H1 (cell line): ENCODE measurements around the gene TTC22. TPM values are rescaled to one million over a fixed set of nuclear protein-coding genes. Genes with fewer than 3 reads are reported as not detected.
A peak's percentile ranks its signal among the peaks of the same experiment; 100 is the strongest.

Experiments
- CTCF ChIA-PET: fragments of 300-600 bp; sonication (Branson Sonifier 250); formaldehyde crosslinking; loops from one replicate; lab custom pipeline; 2021; ENCODE audit not compliant: partially characterized antibody; lab: Charles Lee
- POLR2A ChIA-PET: fragments of 300-600 bp; sonication (Branson Sonifier 250); formaldehyde crosslinking; loops from one replicate; lab custom pipeline; 2021; ENCODE audit warnings: inconsistent platforms; ENCODE audit not compliant: partially characterized antibody; lab: Charles Lee
- DNase-seq, 2 experiments: peaks; one replicate each; pipeline versions ENCODE4 v3.0.0 to v3.0.0-alpha.2; 2010 to 2022; ENCODE audit warnings: low spot score in 2 of 2, low read depth in 1 of 2, mixed read lengths in 1 of 2
- FAIRE-seq: peaks from 2 replicates; lab custom pipeline; 2011; peaks lifted over from hg19 to GRCh38; lab: Jason Lieb, UNC
- H2AFZ ChIP-seq: 2 replicates; pipeline ENCODE4 v1.8.1; 2012; ENCODE audit warnings: low read length, inconsistent platforms
- H2AK5ac ChIP-seq: 2 replicates; pipeline ENCODE4 v1.6.1; 2013; ENCODE audit warnings: low read depth, low read length
- H2BK120ac ChIP-seq: replicated peaks from 2 replicates; pipeline ENCODE3; 2013; ENCODE audit warnings: low read depth, low read length, inconsistent platforms
- H2BK12ac ChIP-seq: 2 replicates; pipeline ENCODE4 v1.6.1; 2013; ENCODE audit warnings: low read depth, low read length
- H2BK15ac ChIP-seq: 2 replicates; pipeline ENCODE4 v1.6.1; 2013; ENCODE audit warnings: low read length
- H2BK20ac ChIP-seq: 2 replicates; pipeline ENCODE4 v1.6.1; 2013; ENCODE audit warnings: low read length
- H2BK5ac ChIP-seq: 2 replicates; pipeline ENCODE4 v1.6.1; 2013; ENCODE audit warnings: low read depth, low read length
- H3K14ac ChIP-seq: 2 replicates; pipeline ENCODE4 v1.6.1; 2013; ENCODE audit warnings: inconsistent platforms; ENCODE audit not compliant: insufficient read length
- H3K18ac ChIP-seq: 2 replicates; pipeline ENCODE4 v1.6.1; 2013; ENCODE audit warnings: low read length; ENCODE audit errors: extremely low read depth
- H3K23ac ChIP-seq: 2 replicates; pipeline ENCODE4 v1.6.1; 2013; ENCODE audit warnings: inconsistent platforms; ENCODE audit not compliant: insufficient read length
- H3K23me2 ChIP-seq: 2 replicates; pipeline ENCODE4 v1.6.1; 2013; ENCODE audit warnings: low read depth, low read length
- H3K27ac ChIP-seq: 2 replicates; pipeline ENCODE4 v1.6.1; 2011; ENCODE audit warnings: low read depth, low read length, inconsistent platforms
- H3K27me3 ChIP-seq, 4 experiments: replicated peaks in 1 of 4; 1 replicate in 1 of 4; 2 replicates in 3 of 4; pipeline versions ENCODE4 v1.6.1 to v1.8.1; 2011 to 2013; ENCODE audit warnings: low read length in 3 of 4, mild to moderate bottlenecking in 3 of 4, inconsistent platforms in 2 of 4, mixed read lengths in 2 of 4, moderate library complexity in 1 of 4; ENCODE audit not compliant: control insufficient read depth in 3 of 4, insufficient read depth in 3 of 4; ENCODE audit errors: extremely low read depth in 1 of 4
- H3K36me3 ChIP-seq, 4 experiments: 2 replicates each; pipeline versions ENCODE4 v1.6.1 to v1.8.1; 2011 to 2013; ENCODE audit warnings: mild to moderate bottlenecking in 4 of 4, low read length in 3 of 4, moderate library complexity in 2 of 4, control low read depth in 1 of 4, inconsistent platforms in 1 of 4; ENCODE audit not compliant: insufficient read depth in 4 of 4, control insufficient read depth in 2 of 4
- H3K4ac ChIP-seq: replicated peaks from 2 replicates; pipeline ENCODE3; 2013; ENCODE audit warnings: low read length, low read depth, mixed read lengths, inconsistent platforms; ENCODE audit not compliant: insufficient read length
- H3K4me1 ChIP-seq, 4 experiments: replicated peaks in 1 of 4; 1 replicate in 1 of 4; 2 replicates in 3 of 4; pipeline versions ENCODE4 v1.6.1 to v1.8.1; 2011 to 2013; ENCODE audit warnings: low read length in 3 of 4, inconsistent platforms in 2 of 4, mixed read lengths in 1 of 4; ENCODE audit not compliant: insufficient read depth in 4 of 4, control insufficient read depth in 3 of 4
- H3K4me2 ChIP-seq, 2 experiments: 2 replicates each; pipeline versions ENCODE4 v1.6.1 to v1.8.1; 2011 to 2013; ENCODE audit warnings: low read depth in 2 of 2, low read length in 2 of 2, control low read depth in 1 of 2, inconsistent platforms in 1 of 2, mild to moderate bottlenecking in 1 of 2; ENCODE audit not compliant: insufficient read depth in 1 of 2
- H3K4me3 ChIP-seq, 4 experiments: fragments of 200-600, 300-600 bp in 1 of 4; sonication (generic), shearing (Covaris generic), sonication (Bioruptor Twin) in 1 of 4; 2 replicates each; pipeline versions ENCODE4 v1.5.1 to v1.8.1; 2011 to 2016; ENCODE audit warnings: low read length in 4 of 4, low read depth in 3 of 4, control low read depth in 2 of 4, inconsistent platforms in 2 of 4, mild to moderate bottlenecking in 2 of 4, mixed read lengths in 1 of 4, moderate library complexity in 1 of 4; ENCODE audit not compliant: insufficient read depth in 2 of 4; ENCODE audit errors: extremely low read depth in 1 of 4
- H3K56ac ChIP-seq: replicated peaks from 2 replicates; pipeline ENCODE3; 2013; ENCODE audit warnings: low read depth, mild to moderate bottlenecking, mixed read lengths, low read length, inconsistent platforms; ENCODE audit not compliant: insufficient read length
- H3K79me1 ChIP-seq: 2 replicates; pipeline ENCODE4 v1.6.1; 2013; ENCODE audit warnings: low read depth, low read length, control low read depth
- H3K79me2 ChIP-seq, 2 experiments: 2 replicates each; pipeline versions ENCODE4 v1.6.1 to v1.8.1; 2012 to 2013; ENCODE audit warnings: low read length in 2 of 2, mild to moderate bottlenecking in 2 of 2, inconsistent platforms in 1 of 2; ENCODE audit not compliant: insufficient read depth in 2 of 2, control insufficient read depth in 1 of 2
- H3K9ac ChIP-seq, 4 experiments: replicated peaks in 1 of 4; 1 replicate in 1 of 4; 2 replicates in 3 of 4; pipeline versions ENCODE4 v1.6.1 to v1.8.1; 2011 to 2013; ENCODE audit warnings: low read depth in 3 of 4, low read length in 3 of 4, control low read depth in 2 of 4, mild to moderate bottlenecking in 2 of 4, moderate library complexity in 2 of 4, inconsistent platforms in 1 of 4; ENCODE audit errors: extremely low read depth in 1 of 4
- H3K9me3 ChIP-seq, 2 experiments: 2 replicates each; pipeline versions ENCODE4 v1.6.1 to v1.8.1; 2012 to 2013; ENCODE audit warnings: mild to moderate bottlenecking in 2 of 2, moderate library complexity in 2 of 2, control low read depth in 1 of 2, inconsistent platforms in 1 of 2, low read depth in 1 of 2, low read length in 1 of 2, mixed read lengths in 1 of 2; ENCODE audit not compliant: insufficient read depth in 2 of 2
- H4K20me1 ChIP-seq, 2 experiments: replicated peaks in 1 of 2; 2 replicates each; pipeline versions ENCODE3 to v1.8.1; 2011 to 2013; ENCODE audit warnings: inconsistent platforms in 2 of 2, low read length in 2 of 2, mild to moderate bottlenecking in 1 of 2; ENCODE audit not compliant: insufficient read depth in 2 of 2, control insufficient read depth in 1 of 2
- H4K5ac ChIP-seq: 2 replicates; pipeline ENCODE4 v1.6.1; 2013; ENCODE audit warnings: low read length, low read depth, mixed read lengths, inconsistent platforms; ENCODE audit not compliant: insufficient read length
- H4K8ac ChIP-seq: 2 replicates; pipeline ENCODE4 v1.8.0; 2013; ENCODE audit warnings: mild to moderate bottlenecking, moderate library complexity, low read length, inconsistent platforms; ENCODE audit not compliant: insufficient read depth; ENCODE audit errors: extremely low read depth
- H4K91ac ChIP-seq: replicated peaks from 2 replicates; pipeline ENCODE3; 2013; ENCODE audit warnings: low read length, mixed read lengths, inconsistent platforms; ENCODE audit not compliant: insufficient read length
- CHD2 ChIP-seq: IDR thresholded peaks from 2 replicates; pipeline ENCODE4 v1.6.1; 2012; ENCODE audit warnings: low read length, improper control_type of control experiment
- FOSL1 ChIP-seq: IDR thresholded peaks from 2 replicates; pipeline ENCODE4 v1.6.1; 2011; ENCODE audit warnings: mild to moderate bottlenecking, low read depth, low read length, moderate library complexity; ENCODE audit not compliant: insufficient read depth
- POLR2AphosphoS5 ChIP-seq: IDR thresholded peaks from 2 replicates; pipeline ENCODE4 v1.6.1; 2011; ENCODE audit warnings: low read depth, low read length
- RXRA ChIP-seq: IDR thresholded peaks from 2 replicates; pipeline ENCODE4 v1.6.1; 2011; ENCODE audit warnings: low read depth, mild to moderate bottlenecking, low read length, moderate library complexity; ENCODE audit not compliant: insufficient read depth
- SIN3A ChIP-seq, 2 experiments: IDR thresholded peaks in 1 of 2; conservative IDR thresholded peaks in 1 of 2; 2 replicates each; pipeline ENCODE4 v1.6.1; 2011 to 2012; ENCODE audit warnings: low read length in 2 of 2, improper control_type of control experiment in 1 of 2, low read depth in 1 of 2, mild to moderate bottlenecking in 1 of 2
- SIRT6 ChIP-seq: IDR thresholded peaks from one replicate; pipeline ENCODE4 v1.7.1; 2012; ENCODE audit warnings: low read length, inconsistent platforms
- WGBS, 2 experiments: shearing (Covaris generic) in 1 of 2; methylation state at CpG; one replicate each; pipeline versions ENCODE4 v1.1.6 to v1.1.7; 2013 to 2015; ENCODE audit warnings: low lambda C conversion rate in 2 of 2, mixed read lengths in 2 of 2, inconsistent platforms in 1 of 2, low coverage in 1 of 2, missing lambda C conversion rate in 1 of 2; ENCODE audit not compliant: insufficient replicate concordance in 2 of 2, insufficient coverage in 1 of 2, insufficient read length in 1 of 2; ENCODE audit errors: extremely low coverage in 1 of 2, missing lambda C conversion rate in 1 of 2; 5-methylcytosine and 5-hydroxymethylcytosine counted together
- polyA plus RNA-seq, 7 experiments: library from polyadenylated mRNA; depleted of rRNA in 3 of 7; stranded (reverse) in 5 of 7; unstranded in 2 of 7; fragments of >200 nt in 5 of 7; fragments of 200-250 nt in 2 of 7; gene quantifications; 1 replicate in 5 of 7; 2 replicates in 1 of 7; 4 replicates in 1 of 7; pipeline versions ENCODE4 v1.2.1 to v1.2.3, GENCODE V29; 2011 to 2013; ENCODE audit warnings: missing spikeins in 2 of 7, mixed read lengths in 2 of 7
- total RNA-seq: library from RNA; stranded (reverse); fragmentation: NEBNext Ultra II Directional; extraction: Animal tissue kit (Norgen Biotek cat#: 25700); gene quantifications from 2 replicates; pipeline ENCODE4 v1.2.1, GENCODE V29; 2021
- TF ChIP-seq, protein P1 (sequence below): IDR thresholded peaks from 2 replicates; pipeline ENCODE4 v1.6.1; 2012; ENCODE audit warnings: low read length, inconsistent platforms
- TF ChIP-seq, protein P2 (sequence below), 3 experiments: IDR thresholded peaks; 1 replicate in 2 of 3; 2 replicates in 1 of 3; pipeline versions ENCODE4 v1.5.1 to v1.6.1; 2011; ENCODE audit warnings: low read length in 3 of 3, mild to moderate bottlenecking in 3 of 3, inconsistent platforms in 2 of 3, low read depth in 1 of 3, moderate library complexity in 1 of 3; ENCODE audit not compliant: insufficient read depth in 1 of 3; ENCODE audit errors: control extremely low read depth in 1 of 3

Gene TTC22
- total and polyA plus RNA-seq, 2 of the 8 experiments (the other 6 are each of a cell fraction or from before 2014, with no cell fraction given): 1.00 to 1.6 TPM

DNA sequence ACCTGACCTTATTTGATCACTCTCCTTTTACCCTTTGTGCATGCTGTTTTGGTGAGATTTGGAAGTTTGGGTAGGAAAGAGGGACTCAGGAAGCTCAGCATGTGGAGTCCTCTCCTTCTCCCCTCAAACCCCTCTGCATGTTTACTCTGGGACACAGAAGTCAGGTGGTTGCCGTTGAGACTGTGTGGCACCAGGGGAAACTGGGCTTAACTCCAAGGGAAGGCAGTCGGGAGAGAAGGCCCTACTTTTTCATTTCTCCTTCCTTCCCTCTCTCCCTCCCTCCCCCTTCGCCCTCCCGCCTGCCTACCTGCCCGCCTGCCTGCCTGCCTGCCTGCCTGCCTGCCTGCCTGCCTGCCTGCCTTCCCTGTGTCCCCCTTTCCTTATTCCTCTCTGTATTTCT is 34.8 kb upstream of the TTC22 start:
- Histone ChIP-seq H3K4ac (no peak overlapping the region), H2BK120ac (no peak overlapping the region), H3K27me3 (no peaks in the 10 kb centered on the region; a peak in 1 of 7 replicates), H3K4me2 (no peak overlapping the region), H3K56ac (peak overlapping the region; percentile 0), H2AFZ (peak overlapping the region; percentile 66; the same call in 1 of the 2 replicates), H2AK5ac (no peak overlapping the region)
- TF ChIP-seq, protein P1, sequence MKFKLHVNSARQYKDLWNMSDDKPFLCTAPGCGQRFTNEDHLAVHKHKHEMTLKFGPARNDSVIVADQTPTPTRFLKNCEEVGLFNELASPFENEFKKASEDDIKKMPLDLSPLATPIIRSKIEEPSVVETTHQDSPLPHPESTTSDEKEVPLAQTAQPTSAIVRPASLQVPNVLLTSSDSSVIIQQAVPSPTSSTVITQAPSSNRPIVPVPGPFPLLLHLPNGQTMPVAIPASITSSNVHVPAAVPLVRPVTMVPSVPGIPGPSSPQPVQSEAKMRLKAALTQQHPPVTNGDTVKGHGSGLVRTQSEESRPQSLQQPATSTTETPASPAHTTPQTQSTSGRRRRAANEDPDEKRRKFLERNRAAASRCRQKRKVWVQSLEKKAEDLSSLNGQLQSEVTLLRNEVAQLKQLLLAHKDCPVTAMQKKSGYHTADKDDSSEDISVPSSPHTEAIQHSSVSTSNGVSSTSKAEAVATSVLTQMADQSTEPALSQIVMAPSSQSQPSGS: no peak
- TF ChIP-seq POLR2AphosphoS5 (no peak), FOSL1 (no peak), SIN3A (conservative IDR thresholded peaks at IDR 0.05 in 1 of 2, IDR thresholded peaks at IDR 0.05 in 1 of 2; ENCODE audit: low read depth in 1 of 2, low read length in 2 of 2) (no peak), CHD2 (no peak), RXRA (no peak), SIRT6 (no peak)
- TF ChIP-seq, protein P2, sequence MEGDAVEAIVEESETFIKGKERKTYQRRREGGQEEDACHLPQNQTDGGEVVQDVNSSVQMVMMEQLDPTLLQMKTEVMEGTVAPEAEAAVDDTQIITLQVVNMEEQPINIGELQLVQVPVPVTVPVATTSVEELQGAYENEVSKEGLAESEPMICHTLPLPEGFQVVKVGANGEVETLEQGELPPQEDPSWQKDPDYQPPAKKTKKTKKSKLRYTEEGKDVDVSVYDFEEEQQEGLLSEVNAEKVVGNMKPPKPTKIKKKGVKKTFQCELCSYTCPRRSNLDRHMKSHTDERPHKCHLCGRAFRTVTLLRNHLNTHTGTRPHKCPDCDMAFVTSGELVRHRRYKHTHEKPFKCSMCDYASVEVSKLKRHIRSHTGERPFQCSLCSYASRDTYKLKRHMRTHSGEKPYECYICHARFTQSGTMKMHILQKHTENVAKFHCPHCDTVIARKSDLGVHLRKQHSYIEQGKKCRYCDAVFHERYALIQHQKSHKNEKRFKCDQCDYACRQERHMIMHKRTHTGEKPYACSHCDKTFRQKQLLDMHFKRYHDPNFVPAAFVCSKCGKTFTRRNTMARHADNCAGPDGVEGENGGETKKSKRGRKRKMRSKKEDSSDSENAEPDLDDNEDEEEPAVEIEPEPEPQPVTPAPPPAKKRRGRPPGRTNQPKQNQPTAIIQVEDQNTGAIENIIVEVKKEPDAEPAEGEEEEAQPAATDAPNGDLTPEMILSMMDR (IDR thresholded peaks at IDR 0.05; ENCODE audit: control extremely low read depth in 1 of 3, insufficient read depth in 1 of 3, low read depth in 1 of 3, low read length in 3 of 3): no peak
- TF ChIP-seq, all 59 proteins: peak for 0
- Histone ChIP-seq H3K9me3 (0 out of 4 replicates have a peak, but pooled peaks cover 0 to under 1% of the 10 kb centered on the region in 2 experiments), H3K14ac (peak overlapping the region; percentile 85), H4K8ac (no peak overlapping the region), H3K4me1 (no peaks in the 10 kb centered on the region), H3K23ac (no peak overlapping the region), H3K9ac (no peak overlapping the region), H3K18ac (no peak overlapping the region), H2BK20ac (no peak overlapping the region), H2BK5ac (no peak overlapping the region), H3K23me2 (no peaks in the 10 kb centered on the region), H3K79me2 (no peaks in the 10 kb centered on the region), H3K27ac (no peak overlapping the region), H4K5ac (no peak overlapping the region), H3K4me3 (no peak overlapping the region), H3K79me1 (no peaks in the 10 kb centered on the region), H2BK15ac (no peak overlapping the region), H4K91ac (no peak overlapping the region), H3K36me3 (no peaks in the 10 kb centered on the region), H4K20me1 (no peaks in the 10 kb centered on the region), H2BK12ac (no peak overlapping the region)
- POLR2A ChIA-PET: no interaction called here
- 78% methylated on average over 1 of the region's 5 CpGs; no CpG with 5 or more reads in 1 of the 2 experiments for WGBS, 2 experiments
- DNase-seq (peak in 1 of 2 experiments; percentile 34), FAIRE-seq (no peak)
- CTCF ChIA-PET: no interaction called here
